Endothelial cell of umbilical vein (primary cell): Measurements from ENCODE around the gene RORB. TPM values are rescaled to one million over a fixed set of nuclear protein-coding genes. Genes with fewer than 3 reads are reported as not detected.

Source experiments
- BruUV-seq: library from RNA; stranded (reverse); fragments of 400-500 nt; replicated peaks from 2 replicates; lab custom pipeline; 2021; lab: Mats Ljungman, UMichigan
- CTCF ChIA-PET: fragments of 300-600, 350-600 bp; sonication (Branson Sonifier 250); formaldehyde crosslinking; loops from one replicate; lab custom pipeline; 2021; ENCODE audit warnings: antibody characterized with exemption, inconsistent platforms; lab: Charles Lee
- POLR2A ChIA-PET: fragments of 300-600, 350-600 bp; sonication (Branson Sonifier 250); formaldehyde crosslinking; loops from one replicate; lab custom pipeline; 2021; ENCODE audit warnings: antibody characterized with exemption, inconsistent platforms; lab: Charles Lee
- DNase-seq: peaks from one replicate; pipeline ENCODE4 v3.0.0-alpha.2; 2011; ENCODE audit warnings: low read depth, low spot score
- FAIRE-seq: peaks from 2 replicates; lab custom pipeline; 2011; peaks lifted over from hg19 to GRCh38; lab: Jason Lieb, UNC
- H2AFZ ChIP-seq: 2 replicates; pipeline ENCODE4 v1.6.0; 2012; ENCODE audit warnings: low read depth, low read length, control low read depth, inconsistent platforms
- H3K27ac ChIP-seq: 2 replicates; pipeline ENCODE4 v1.5.1; 2011; ENCODE audit warnings: low read depth, mild to moderate bottlenecking, control low read depth, low read length, moderate library complexity; ENCODE audit not compliant: insufficient read depth
- H3K27me3 ChIP-seq, 2 experiments: 2 replicates each; pipeline versions ENCODE4 v1.6.0 to v1.6.1; 2011; ENCODE audit warnings: low read length in 2 of 2, mixed read lengths in 1 of 2; ENCODE audit not compliant: control insufficient read depth in 2 of 2, insufficient read depth in 2 of 2
- H3K36me3 ChIP-seq, 2 experiments: 2 replicates in 1 of 2; 3 replicates in 1 of 2; pipeline ENCODE4 v1.5.1; 2011; ENCODE audit warnings: low read length in 2 of 2, mild to moderate bottlenecking in 1 of 2, moderate library complexity in 1 of 2; ENCODE audit not compliant: control insufficient read depth in 2 of 2, insufficient read depth in 2 of 2; ENCODE audit errors: extremely low read depth in 1 of 2
- H3K4me1 ChIP-seq: 3 replicates; pipeline ENCODE4 v1.5.1; 2011; ENCODE audit warnings: mild to moderate bottlenecking, low read length; ENCODE audit not compliant: control insufficient read depth, insufficient read depth; ENCODE audit errors: extremely low read depth
- H3K4me2 ChIP-seq: 2 replicates; pipeline ENCODE4 v1.6.1; 2011; ENCODE audit warnings: low read length, control low read depth, mixed read lengths; ENCODE audit not compliant: insufficient read depth
- H3K4me3 ChIP-seq, 3 experiments: fragments of 200-600 bp in 1 of 3; sonication (generic), shearing (Covaris generic) in 1 of 3; replicated peaks in 1 of 3; 2 replicates each; pipeline ENCODE4 v1.5.1; 2011 to 2016; ENCODE audit warnings: control low read depth in 3 of 3, low read length in 3 of 3, mild to moderate bottlenecking in 2 of 3, inconsistent platforms in 1 of 3, low read depth in 1 of 3, moderate library complexity in 1 of 3; ENCODE audit not compliant: insufficient read depth in 1 of 3
- H3K79me2 ChIP-seq: 2 replicates; pipeline ENCODE4 v1.6.0; 2012; ENCODE audit warnings: low read length, inconsistent platforms; ENCODE audit not compliant: control insufficient read depth, insufficient read depth
- H3K9ac ChIP-seq: replicated peaks from 2 replicates; pipeline ENCODE3; 2011; ENCODE audit warnings: low read length, control low read depth; ENCODE audit not compliant: insufficient read depth; ENCODE audit errors: extremely low read depth
- H3K9me1 ChIP-seq: replicated peaks from 3 replicates; pipeline ENCODE4 v1.6.0; 2011; ENCODE audit warnings: mild to moderate bottlenecking, low read length; ENCODE audit not compliant: control insufficient read depth, insufficient read depth; ENCODE audit errors: extremely low read depth
- H3K9me3 ChIP-seq: replicated peaks from 2 replicates; pipeline ENCODE4 v1.5.1; 2012; ENCODE audit warnings: low read length, inconsistent platforms; ENCODE audit not compliant: control insufficient read depth, insufficient read depth
- H4K20me1 ChIP-seq: replicated peaks from 2 replicates; pipeline ENCODE3; 2011; ENCODE audit warnings: mild to moderate bottlenecking, low read length; ENCODE audit not compliant: control insufficient read depth, insufficient read depth; ENCODE audit errors: extremely low read depth
- EZH2 ChIP-seq: IDR thresholded peaks from 2 replicates; pipeline ENCODE4 v1.6.1; 2012; ENCODE audit warnings: borderline replicate concordance, low read depth, mild to moderate bottlenecking, moderate library complexity, low read length, inconsistent platforms; ENCODE audit not compliant: severe bottlenecking
- FOS ChIP-seq: IDR thresholded peaks from 2 replicates; pipeline ENCODE4 v1.6.1; 2011; ENCODE audit warnings: mild to moderate bottlenecking, low read length, moderate library complexity, borderline replicate concordance; ENCODE audit not compliant: insufficient read depth
- GATA2 ChIP-seq: IDR thresholded peaks from 2 replicates; pipeline ENCODE4 v1.7.0; 2011; ENCODE audit warnings: low read depth, mild to moderate bottlenecking, moderate library complexity, mixed read lengths, low read length; ENCODE audit not compliant: insufficient read length, insufficient read depth
- JUN ChIP-seq: IDR thresholded peaks from 2 replicates; pipeline ENCODE4 v1.6.1; 2011; ENCODE audit warnings: borderline replicate concordance, low read depth; ENCODE audit not compliant: insufficient read length, insufficient read depth
- MYC ChIP-seq: IDR thresholded peaks from one replicate; pipeline ENCODE4 v1.6.1; 2011; ENCODE audit warnings: mild to moderate bottlenecking, low read depth, low read length
- POLR2A ChIP-seq: IDR thresholded peaks from 2 replicates; pipeline ENCODE4 v1.6.1; 2012; ENCODE audit warnings: low read depth, mild to moderate bottlenecking, control low read depth, low read length
- POLR2AphosphoS5 ChIP-seq: IDR thresholded peaks from 2 replicates; pipeline ENCODE4 v1.6.1; 2012; ENCODE audit warnings: low read depth, mild to moderate bottlenecking, control low read depth, low read length, moderate library complexity; ENCODE audit not compliant: insufficient read depth
- dilution Hi-C: fragments of 300-500 bp; cut with MboI; formaldehyde crosslinking; loops from one replicate; pipeline ENCODE4 v1.15.0; 2019; ENCODE audit warnings: low sequenced_read_pairs; ENCODE audit not compliant: extremely low pct_ligation_motif_present
- intact Hi-C: fragments of 100-400 bp; cut with micrococcal nuclease; formaldehyde crosslinking; loops from one replicate; pipeline ENCODE4 v1.10.0; 2022
- polyA plus RNA-seq, 4 experiments: library from polyadenylated mRNA; depleted of rRNA in 3 of 4; stranded (reverse) in 3 of 4; unstranded in 1 of 4; fragments of >200 nt; gene quantifications; 2 replicates each; pipeline versions ENCODE4 v1.2.1 to v1.2.3, GENCODE V29; 2011 to 2012; ENCODE audit warnings: missing spikeins in 1 of 4
- total RNA-seq: library from RNA; stranded (reverse); gene quantifications from 2 replicates; pipeline ENCODE4 v1.2.3, GENCODE V29; 2021
- TF ChIP-seq, protein P1 (sequence below), 2 donors: IDR thresholded peaks; 1 replicate in 1 of 2; 2 replicates in 1 of 2; pipeline ENCODE4 v1.5.1; 2011; ENCODE audit warnings: low read length in 2 of 2, mild to moderate bottlenecking in 2 of 2, moderate library complexity in 2 of 2, control low read depth in 1 of 2, inconsistent platforms in 1 of 2, low read depth in 1 of 2; ENCODE audit not compliant: insufficient read depth in 1 of 2; ENCODE audit errors: extremely low read depth in 1 of 2
- TF ChIP-seq, protein P2 (sequence below): IDR thresholded peaks from 2 replicates; pipeline ENCODE4 v1.6.1; 2011; ENCODE audit not compliant: insufficient read depth, insufficient read length

Gene RORB
- total and polyA plus RNA-seq, 2 donors (not counting 3 experiments of a cell fraction or from before 2014, with no cell fraction given), result not detected

DNA sequence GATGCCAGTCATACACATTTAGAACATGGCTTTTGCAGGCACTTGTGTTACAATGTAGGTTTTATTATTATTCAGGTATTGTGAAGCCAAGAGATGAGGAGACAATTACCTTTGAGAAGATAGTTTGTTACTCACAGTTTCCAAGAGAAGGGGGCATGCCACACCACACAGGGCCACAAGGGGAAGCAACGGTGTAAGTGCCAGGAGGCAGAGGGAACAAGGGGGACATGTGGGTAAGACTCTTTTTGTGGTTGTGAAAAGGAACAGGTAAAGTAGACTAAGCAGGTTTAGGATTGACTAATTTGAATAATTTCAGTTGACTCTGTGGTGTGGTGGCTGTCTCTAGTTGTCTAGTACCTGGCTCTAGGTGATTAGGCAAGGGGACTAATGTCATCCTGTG lies 199.4 kb downstream of the RORB start:
- Histone ChIP-seq H3K27ac (no peak overlapping the region), H3K36me3 (no peaks in the 10 kb centered on the region), H3K9me1 (no peaks in the 10 kb centered on the region), H2AFZ (no peak overlapping the region), H3K9ac (no peak overlapping the region), H3K9me3 (no peaks in the 10 kb centered on the region), H3K27me3 (no peaks in the 10 kb centered on the region), H4K20me1 (no peaks in the 10 kb centered on the region), H3K4me2 (no peak overlapping the region), H3K4me1 (no peaks in the 10 kb centered on the region), H3K4me3 (no peak overlapping the region), H3K79me2 (no peaks in the 10 kb centered on the region)
- intact Hi-C loops (no loop called here), dilution Hi-C loops (no loop called here)
- BruUV-seq, result no TSS peak
- FAIRE-seq (no peak), DNase-seq (no peak)
- TF ChIP-seq JUN (no peak), MYC (no peak), GATA2 (no peak), POLR2AphosphoS5 (no peak), EZH2 (no peak), FOS (no peak), POLR2A (no peak)
- TF ChIP-seq, protein P1, sequence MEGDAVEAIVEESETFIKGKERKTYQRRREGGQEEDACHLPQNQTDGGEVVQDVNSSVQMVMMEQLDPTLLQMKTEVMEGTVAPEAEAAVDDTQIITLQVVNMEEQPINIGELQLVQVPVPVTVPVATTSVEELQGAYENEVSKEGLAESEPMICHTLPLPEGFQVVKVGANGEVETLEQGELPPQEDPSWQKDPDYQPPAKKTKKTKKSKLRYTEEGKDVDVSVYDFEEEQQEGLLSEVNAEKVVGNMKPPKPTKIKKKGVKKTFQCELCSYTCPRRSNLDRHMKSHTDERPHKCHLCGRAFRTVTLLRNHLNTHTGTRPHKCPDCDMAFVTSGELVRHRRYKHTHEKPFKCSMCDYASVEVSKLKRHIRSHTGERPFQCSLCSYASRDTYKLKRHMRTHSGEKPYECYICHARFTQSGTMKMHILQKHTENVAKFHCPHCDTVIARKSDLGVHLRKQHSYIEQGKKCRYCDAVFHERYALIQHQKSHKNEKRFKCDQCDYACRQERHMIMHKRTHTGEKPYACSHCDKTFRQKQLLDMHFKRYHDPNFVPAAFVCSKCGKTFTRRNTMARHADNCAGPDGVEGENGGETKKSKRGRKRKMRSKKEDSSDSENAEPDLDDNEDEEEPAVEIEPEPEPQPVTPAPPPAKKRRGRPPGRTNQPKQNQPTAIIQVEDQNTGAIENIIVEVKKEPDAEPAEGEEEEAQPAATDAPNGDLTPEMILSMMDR (IDR thresholded peaks at IDR 0.05; ENCODE audit: extremely low read depth in 1 of 2, insufficient read depth in 1 of 2, low read depth in 1 of 2, low read length in 2 of 2), result no peak
- TF ChIP-seq, protein P2, sequence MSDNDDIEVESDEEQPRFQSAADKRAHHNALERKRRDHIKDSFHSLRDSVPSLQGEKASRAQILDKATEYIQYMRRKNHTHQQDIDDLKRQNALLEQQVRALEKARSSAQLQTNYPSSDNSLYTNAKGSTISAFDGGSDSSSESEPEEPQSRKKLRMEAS, result no peak
- ChIA-PET POLR2A (no interaction called here), CTCF (no interaction called here)
